B cell (primary cell): ENCODE measurements around the gene VEGFA. TPM values are rescaled to one million over a fixed set of nuclear protein-coding genes. Genes with fewer than 3 reads are reported as not detected.

Experiments used
- ATAC-seq: fragments of 200-7000 bp; cut with Tn5 transposase; one replicate; pipeline ENCODE4 v1.10.0; 2021; ENCODE audit warnings: low read depth, mild to moderate bottlenecking, moderate number of reproducible peaks, moderate library complexity
- CTCF ChIA-PET: fragments of 350-600 bp; sonication (Branson Sonifier 250); formaldehyde crosslinking; loops from one replicate; lab custom pipeline; 2021; ENCODE audit warnings: antibody characterized with exemption, inconsistent platforms; lab: Charles Lee
- POLR2A ChIA-PET: fragments of 350-600 bp; sonication (Branson Sonifier 250); formaldehyde crosslinking; loops from one replicate; lab custom pipeline; 2021; ENCODE audit warnings: antibody characterized with exemption; lab: Charles Lee
- DNase-seq: peaks from one replicate; pipeline ENCODE4 v3.0.0; 2013
- H2AFZ ChIP-seq: 2 replicates; pipeline ENCODE4 v1.6.1; 2012; ENCODE audit warnings: mild to moderate bottlenecking, low read depth, low read length; ENCODE audit not compliant: insufficient read depth, poor library complexity, severe bottlenecking
- H3K27ac ChIP-seq, 2 donors: 1 replicate in 1 of 2; 2 replicates in 1 of 2; pipeline ENCODE4 v1.5.1; 2012 to 2013; ENCODE audit warnings: low read length in 2 of 2, mild to moderate bottlenecking in 2 of 2, moderate library complexity in 1 of 2
- H3K27me3 ChIP-seq, 4 experiments: fragments of 200-600 bp in 1 of 4; sonication (generic) in 1 of 4; replicated peaks in 1 of 4; 1 replicate in 2 of 4; 2 replicates in 2 of 4; pipeline versions ENCODE4 v1.6.1 to v1.7.0; 2013 to 2016; ENCODE audit warnings: low read length in 3 of 4, mild to moderate bottlenecking in 2 of 4, mixed read lengths in 1 of 4, moderate library complexity in 1 of 4; ENCODE audit not compliant: insufficient read depth in 4 of 4, control insufficient read depth in 3 of 4; ENCODE audit errors: control extremely low read depth in 1 of 4
- H3K36me3 ChIP-seq, 2 experiments: replicated peaks in 1 of 2; 1 replicate in 1 of 2; 2 replicates in 1 of 2; pipeline versions ENCODE4 v1.6.1 to v1.7.1; 2013; ENCODE audit warnings: low read length in 1 of 2; ENCODE audit not compliant: insufficient read depth in 2 of 2, control insufficient read depth in 1 of 2; ENCODE audit errors: control extremely low read depth in 1 of 2, extremely low read depth in 1 of 2
- H3K4me1 ChIP-seq, 2 donors: fragments of 200-600 bp in 1 of 2; sonication (generic) in 1 of 2; 1 replicate in 1 of 2; 2 replicates in 1 of 2; pipeline versions ENCODE4 v1.5.1 to v1.6.1; 2013 to 2017; ENCODE audit warnings: low read length in 2 of 2; ENCODE audit not compliant: control insufficient read depth in 2 of 2, insufficient read depth in 2 of 2
- H3K4me2 ChIP-seq: replicated peaks from 2 replicates; pipeline ENCODE3; 2012; ENCODE audit warnings: mild to moderate bottlenecking, low read depth, low read length; ENCODE audit not compliant: poor library complexity, severe bottlenecking
- H3K4me3 ChIP-seq, 5 experiments: fragments of 200-600 bp in 1 of 5; sonication (generic) in 1 of 5; 1 replicate in 3 of 5; 2 replicates in 2 of 5; pipeline versions ENCODE4 v1.5.1 to v1.7.0; 2011 to 2016; ENCODE audit warnings: low read length in 4 of 5, mild to moderate bottlenecking in 4 of 5, low read depth in 2 of 5, control low read depth in 1 of 5, moderate library complexity in 1 of 5; ENCODE audit not compliant: insufficient read depth in 1 of 5; ENCODE audit errors: control extremely low read depth in 1 of 5, extremely low read depth in 1 of 5
- H3K79me2 ChIP-seq: fragments of 200-600 bp; sonication (generic); one replicate; pipeline ENCODE4 v1.6.0; 2016; ENCODE audit warnings: low read length; ENCODE audit not compliant: control insufficient read depth, insufficient read depth
- H3K9ac ChIP-seq: fragments of 200-600 bp; sonication (generic); 2 replicates; pipeline ENCODE4 v1.6.1; 2017; ENCODE audit warnings: mild to moderate bottlenecking, low read length, moderate library complexity
- H3K9me3 ChIP-seq, 3 donors: one replicate each; pipeline versions ENCODE4 v1.6.1 to v1.7.1; 2013; ENCODE audit warnings: low read length in 2 of 3; ENCODE audit not compliant: control insufficient read depth in 2 of 3, insufficient read depth in 1 of 3; ENCODE audit errors: control extremely low read depth in 1 of 3
- H4K20me1 ChIP-seq: 2 replicates; pipeline ENCODE4 v1.6.0; 2012; ENCODE audit warnings: mild to moderate bottlenecking, low read length; ENCODE audit not compliant: insufficient read depth, control insufficient read depth, poor library complexity, severe bottlenecking
- H3K27ac Mint-ChIP-seq: one replicate; pipeline ENCODE4 v1.8.0; 2021; ENCODE audit warnings: mixed read lengths
- H3K27me3 Mint-ChIP-seq: one replicate; pipeline ENCODE4 v1.8.0; 2021; ENCODE audit warnings: mixed read lengths
- H3K4me1 Mint-ChIP-seq: one replicate; pipeline ENCODE4 v1.8.0; 2021; ENCODE audit warnings: mixed read lengths
- H3K4me3 Mint-ChIP-seq: one replicate; pipeline ENCODE4 v1.8.0; 2021; ENCODE audit warnings: mixed read lengths
- H3K9me3 Mint-ChIP-seq: one replicate; pipeline ENCODE4 v1.8.0; 2022; ENCODE audit warnings: mixed read lengths; ENCODE audit not compliant: insufficient read depth
- CTCF ChIP-seq: fragments of 200-600 bp; IDR thresholded peaks from one replicate; pipeline ENCODE4 v1.8.0; 2022; ENCODE audit warnings: antibody characterized with exemption, mild to moderate bottlenecking
- EZH2 ChIP-seq: IDR thresholded peaks from 2 replicates; pipeline ENCODE4 v1.6.1; 2012; ENCODE audit warnings: borderline replicate concordance, low read depth, mild to moderate bottlenecking, moderate library complexity, low read length; ENCODE audit not compliant: insufficient read depth, poor library complexity, severe bottlenecking
- WGBS: methylation state at CpG from one replicate; pipeline ENCODE4 v1.1.5; 2013; ENCODE audit warnings: missing lambda C conversion rate; ENCODE audit not compliant: insufficient coverage; 5-methylcytosine and 5-hydroxymethylcytosine counted together
- intact Hi-C: fragments of 100-400 bp; cut with micrococcal nuclease; formaldehyde crosslinking; loops from one replicate; pipeline ENCODE4 v1.10.0; 2022
- polyA plus RNA-seq: library from polyadenylated mRNA; depleted of rRNA; stranded (reverse); fragments of >200 nt; gene quantifications from 2 replicates; pipeline ENCODE4 v1.2.3, GENCODE V29; 2012
- total RNA-seq, 2 donors: library from RNA; stranded (reverse); fragments of 120-200 nt in 1 of 2; gene quantifications; 1 replicate in 1 of 2; 2 replicates in 1 of 2; pipeline versions ENCODE4 v1.2.3 to v1.2.4, GENCODE V29; 2013 to 2022

The VEGFA gene
- total and polyA plus RNA-seq, 2 donors (not counting 1 experiment from before 2014, with no cell fraction given): 3.9 to 6.4 TPM

GRCh38 chr6:43728586-43728985 lies 41.4 kb upstream of the VEGFA start:
- no peaks in the 10 kb centered on the region for H3K36me3 ChIP-seq
- ChIA-PET POLR2A (no interaction called here), CTCF (no interaction called here)
- TF ChIP-seq CTCF (no peak), EZH2 (no peak)
- H4K20me1 ChIP-seq: no peaks in the 10 kb centered on the region
- H3K4me1 ChIP-seq: peaks cover 24 to 25% of the 10 kb centered on the region in 2 donors
- H3K4me1 Mint-ChIP-seq: peaks cover 26% of the 10 kb centered on the region
- no peaks in the 10 kb centered on the region for H3K27me3 ChIP-seq
- no CpG with 5 or more reads among the region's 2 CpGs for WGBS
- intact Hi-C loops: no loop called here
- H3K27ac Mint-ChIP-seq: no peak overlapping the region
- DNase-seq (no peak), ATAC-seq (no peak)
- H3K27ac ChIP-seq: no peak overlapping the region
- no peak overlapping the region for H3K4me3 ChIP-seq
- H2AFZ ChIP-seq: no peak overlapping the region
- no peak overlapping the region for H3K4me3 Mint-ChIP-seq
- H3K4me2 ChIP-seq: no peak overlapping the region
- H3K9ac ChIP-seq: no peak overlapping the region
- H3K9me3 ChIP-seq: peaks cover 3 to 19% (median 10%) of the 10 kb centered on the region in 3 donors
- H3K79me2 ChIP-seq: no peaks in the 10 kb centered on the region
- H3K27me3 Mint-ChIP-seq: peaks cover 3% of the 10 kb centered on the region
- peaks cover 6% of the 10 kb centered on the region for H3K9me3 Mint-ChIP-seq

GRCh38 chr6:43729537-43729936 lies 40.5 kb upstream of the VEGFA start:
- CTCF ChIA-PET: no interaction called here
- TF ChIP-seq CTCF (no peak), EZH2 (no peak)
- no peaks in the 10 kb centered on the region for H3K36me3 ChIP-seq
- peaks cover 26 to 28% of the 10 kb centered on the region in 2 donors for H3K4me1 ChIP-seq
- H3K27me3 ChIP-seq: no peaks in the 10 kb centered on the region
- no peak for ATAC-seq
- no peak overlapping the region for H3K4me2 ChIP-seq
- Mint-ChIP-seq H3K9me3 (peaks cover 6% of the 10 kb centered on the region), H3K27ac (no peak overlapping the region), H3K4me1 (peaks cover 20% of the 10 kb centered on the region), H3K27me3 (no peaks in the 10 kb centered on the region), H3K4me3 (no peak overlapping the region)
- no peak overlapping the region for H3K27ac ChIP-seq
- no peak overlapping the region for H3K9ac ChIP-seq
- H3K4me3 ChIP-seq: no peak overlapping the region
- WGBS: no CpG with 5 or more reads among the region's 6 CpGs
- intact Hi-C loops: no loop called here
- DNase-seq: no peak
- H2AFZ ChIP-seq: no peak overlapping the region
- POLR2A ChIA-PET: no interaction called here
- no peaks in the 10 kb centered on the region for H4K20me1 ChIP-seq
- H3K9me3 ChIP-seq: peaks cover 3 to 19% (median 10%) of the 10 kb centered on the region in 3 donors
- no peaks in the 10 kb centered on the region for H3K79me2 ChIP-seq
